Hematopoietic multipotent progenitor cell treated with erythropoietin and hydrocortisone succinate and interleukin-3 and kit ligand, for 8 days (in vitro differentiated cells): ENCODE data around the gene AGRN.
"Not testable (repeated sequence)": the region's sequence is repeated elsewhere in the genome, so short reads cannot be mapped to it uniquely, and the experiment has no call there.

Source experiments
- DNase-seq: peaks from one replicate; pipeline ENCODE4 v3.0.0-alpha.2; 2015

The AGRN gene

GRCh38 chr1:982765-983436 lies 37.0 kb upstream of the AGRN start:
- DNase-seq: no peak

DNA sequence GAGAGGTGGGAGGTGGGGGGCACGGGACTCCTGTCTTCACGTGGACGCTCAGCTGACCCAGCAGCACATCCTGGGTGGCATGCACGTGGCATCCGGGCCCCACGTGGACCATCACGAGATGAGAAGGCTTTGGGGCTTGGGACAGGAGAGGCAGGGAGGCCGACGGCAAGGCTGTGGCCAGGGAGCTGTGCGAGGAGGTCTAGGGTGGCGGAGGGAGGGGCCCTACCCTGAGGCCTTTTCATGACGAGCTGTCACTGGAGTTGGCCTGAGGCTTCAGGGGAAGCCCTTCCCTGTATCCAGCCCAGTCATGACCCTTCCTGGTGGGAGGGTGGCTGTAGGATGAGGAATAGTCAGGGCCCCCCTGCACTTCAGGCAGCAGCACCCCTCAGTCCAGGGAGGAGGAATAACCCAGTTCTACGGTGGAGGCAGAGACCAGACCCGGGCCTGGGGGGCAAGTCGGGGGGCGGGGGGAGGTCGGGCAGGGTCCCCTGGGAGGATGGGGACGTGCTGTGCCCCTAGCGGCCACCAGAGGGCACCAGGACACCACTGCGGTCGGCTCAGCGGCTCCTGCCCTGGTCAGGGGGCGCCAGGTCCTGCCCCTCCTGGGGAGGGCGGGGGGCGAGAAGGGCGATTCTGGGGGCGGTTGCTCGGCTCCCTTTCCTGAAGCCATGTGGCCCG lies 36.0 kb upstream of the AGRN start:
- DNase-seq: no peak

DNA sequence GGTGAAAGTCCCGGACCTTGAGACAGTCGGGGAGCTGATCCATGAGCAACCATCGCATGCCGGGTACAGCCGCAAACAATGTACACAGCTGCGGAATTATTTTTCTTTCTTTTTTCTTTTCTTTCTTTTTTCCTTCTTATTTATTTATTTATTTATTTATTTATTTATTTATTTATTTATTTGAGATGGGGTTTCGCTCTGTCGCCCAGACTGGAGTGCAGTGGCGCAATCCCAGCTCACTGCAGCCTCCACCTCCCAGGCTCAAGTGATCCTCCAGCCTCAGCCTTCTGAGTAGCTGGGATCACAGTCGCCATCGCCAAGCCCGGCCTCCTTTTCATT lies 35.5 kb upstream of the AGRN start:
- DNase-seq: no peak

DNA sequence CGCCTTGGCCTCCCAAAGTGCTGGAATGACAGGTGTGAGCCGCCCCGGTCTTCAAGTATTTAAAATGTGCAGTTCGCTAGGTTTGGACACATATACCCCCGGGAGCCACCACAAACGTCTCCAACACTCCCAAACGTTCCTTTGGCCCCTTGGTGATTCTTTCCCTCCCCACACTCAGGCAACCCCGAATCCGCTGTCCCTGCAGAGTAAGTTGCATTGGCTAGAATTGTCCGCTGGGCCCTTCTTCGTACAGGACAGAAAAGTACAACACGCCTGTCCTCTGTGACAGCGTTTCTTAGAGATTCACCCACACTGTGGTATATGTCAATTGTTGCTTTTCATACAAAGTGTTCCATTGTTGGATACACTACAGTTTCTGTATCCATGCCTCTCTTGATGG lies 34.8 kb upstream of the AGRN start:
- no peak for DNase-seq

GRCh38 chr1:988061-988460 lies 31.9 kb upstream of the AGRN start:
- not testable (repeated sequence) for DNase-seq

- DNase-seq: not testable (repeated sequence)
Measured at GRCh38 chr1:991275-991674, 28.6 kb upstream of the AGRN start.

- DNase-seq: no peak
Measured at GRCh38 chr1:991895-992294, 28.0 kb upstream of the AGRN start.

DNA sequence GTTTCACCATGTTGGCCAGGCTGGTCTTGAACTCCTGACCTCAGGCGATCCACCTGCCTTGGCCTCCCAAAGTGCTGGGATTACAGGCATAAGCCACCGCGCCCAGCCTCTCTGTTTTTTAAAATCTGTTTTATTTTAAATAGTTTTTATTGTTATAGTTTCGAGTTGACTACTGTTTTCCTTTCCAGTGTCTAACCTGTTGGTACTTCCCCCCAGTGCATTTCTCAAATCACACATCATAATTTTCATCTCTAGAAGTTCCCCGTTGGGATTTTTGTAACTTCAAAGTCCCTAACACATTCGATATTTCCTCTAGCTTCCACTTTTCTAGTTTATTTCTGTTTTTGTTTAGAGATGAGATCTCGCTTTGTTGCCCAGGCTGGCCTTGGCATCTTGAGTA lies 27.6 kb upstream of the AGRN start:
- DNase-seq: no peak

GRCh38 chr1:993379-993995 lies 26.4 kb upstream of the AGRN start:
- DNase-seq: no peak

- DNase-seq: not testable (repeated sequence)
Measured at GRCh38 chr1:994546-994945, 25.4 kb upstream of the AGRN start.

GRCh38 chr1:995665-996633 lies 24.0 kb upstream of the AGRN start:
- DNase-seq: no peak

GRCh38 chr1:996851-997712 lies 22.8 kb upstream of the AGRN start:
- DNase-seq: no peak

DNA sequence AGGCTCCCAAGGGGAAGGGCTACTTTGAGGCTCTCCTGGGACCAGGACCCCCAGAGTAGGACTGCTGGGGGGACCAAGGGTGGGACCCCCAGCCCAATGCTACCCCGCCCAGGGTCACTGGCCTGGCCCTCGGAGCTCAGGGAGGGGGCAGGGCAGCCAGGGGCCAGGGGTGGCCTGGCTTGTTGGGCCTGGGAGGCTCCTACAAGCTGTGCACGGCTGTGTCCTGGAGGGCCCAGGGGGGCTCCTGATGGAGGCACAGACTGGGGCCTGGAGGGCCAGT lies 22.3 kb upstream of the AGRN start:
- DNase-seq: no peak

DNA sequence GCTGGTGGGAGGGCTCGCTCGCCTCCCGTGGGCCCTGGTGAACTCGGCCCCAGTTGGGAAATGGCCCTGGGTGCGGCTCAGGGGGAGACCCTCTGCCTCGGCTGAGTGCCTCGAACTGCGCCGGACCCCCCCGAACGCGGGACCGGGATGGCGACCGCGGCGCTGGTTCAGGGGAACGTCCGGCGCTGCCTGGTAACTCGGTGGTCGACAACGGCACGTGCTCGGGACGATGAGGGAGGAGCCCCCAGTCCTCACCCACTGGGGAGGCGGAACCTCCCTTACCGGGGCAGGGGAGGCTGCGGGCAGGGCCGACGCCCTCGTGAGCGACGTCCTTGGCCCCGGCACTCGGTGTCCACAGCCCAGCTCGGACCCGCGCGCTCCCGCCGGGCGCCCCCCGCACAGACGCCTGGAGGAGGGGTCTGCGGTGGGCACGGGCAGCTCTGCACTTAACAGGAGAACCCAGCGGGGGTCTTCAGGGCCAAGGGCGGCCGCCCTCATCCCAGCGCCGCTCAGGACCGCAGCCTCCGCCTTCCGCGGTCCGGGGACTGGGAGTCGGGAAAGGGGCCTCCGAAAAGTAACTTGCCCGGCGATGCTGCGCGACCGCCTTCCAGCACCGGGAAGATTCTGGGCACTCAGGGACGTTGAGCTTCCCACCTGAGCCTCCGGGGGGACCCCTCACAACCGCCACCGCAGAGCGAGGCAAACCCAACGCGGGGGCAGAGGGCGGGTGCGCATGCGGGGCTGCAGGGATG lies 21.8 kb upstream of the AGRN start:
- no peak for DNase-seq

DNA sequence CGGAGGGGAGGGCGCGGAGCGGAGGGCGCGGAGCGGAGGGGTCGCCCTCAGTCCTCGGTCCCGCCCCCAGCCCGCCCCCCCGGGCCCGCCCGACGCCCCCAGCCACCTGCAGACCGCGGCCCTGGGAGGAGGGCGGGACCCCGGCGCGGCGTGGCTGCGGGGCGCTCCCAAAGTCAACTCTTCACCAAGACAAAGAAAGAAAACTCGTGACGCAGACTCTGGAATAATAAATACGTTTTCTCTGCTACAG lies 21.2 kb upstream of the AGRN start:
- no peak for DNase-seq

GRCh38 chr1:998995-999724 lies 20.8 kb upstream of the AGRN start:
- peak; percentile 9 for DNase-seq

GRCh38 chr1:999725-1000356 lies 20.1 kb upstream of the AGRN start, which contains the start of gene HES4:
TSS of gene HES4 (minus strand) at chr1:1000097. CDS start at chr1:999973, 124 bp downstream.
- DNase-seq: peak; percentile 61

- DNase-seq: peak; percentile 16
Measured at GRCh38 chr1:1000357-1001056, 19.4 kb upstream of the AGRN start.

- DNase-seq: no peak
Measured at GRCh38 chr1:1001057-1001783, 18.7 kb upstream of the AGRN start.
